Spleen (tissue), 11 donors: ENCODE measurements around the gene TMED7. TPM values are rescaled to one million over a fixed set of nuclear protein-coding genes. Genes with fewer than 3 reads are reported as not detected.

Experiments used
- DNase-seq: peaks from one replicate; pipeline ENCODE4 v3.0.0-alpha.2; 2020
- H3K27ac ChIP-seq, 8 donors: fragments of 200-600 bp; sonication (generic) in 7 of 8; 1 replicate in 4 of 8; 2 replicates in 4 of 8; pipeline versions ENCODE4 v1.5.0 to v1.8.0; 2016 to 2021; ENCODE audit warnings: inconsistent platforms in 4 of 8, mild to moderate bottlenecking in 4 of 8, moderate library complexity in 1 of 8
- H3K27me3 ChIP-seq, 7 donors: fragments of 200-600 bp; sonication (generic) in 6 of 7; replicated peaks in 1 of 7; 1 replicate in 4 of 7; 2 replicates in 3 of 7; pipeline versions ENCODE4 v1.5.0 to v1.8.0; 2016 to 2021; ENCODE audit warnings: inconsistent platforms in 3 of 7, mild to moderate bottlenecking in 1 of 7
- H3K36me3 ChIP-seq, 6 donors: fragments of 200-600 bp; sonication (generic) in 5 of 6; 1 replicate in 4 of 6; 2 replicates in 2 of 6; pipeline versions ENCODE4 v1.5.0 to v1.8.0; 2016 to 2021; ENCODE audit warnings: inconsistent platforms in 2 of 6
- H3K4me1 ChIP-seq, 6 donors: fragments of 200-600 bp; sonication (generic) in 5 of 6; 1 replicate in 3 of 6; 2 replicates in 3 of 6; pipeline versions ENCODE4 v1.5.0 to v1.8.0; 2016 to 2021; ENCODE audit warnings: inconsistent platforms in 3 of 6
- H3K4me3 ChIP-seq, 8 donors: fragments of 200-600 bp; sonication (generic) in 7 of 8; 1 replicate in 4 of 8; 2 replicates in 4 of 8; pipeline versions ENCODE4 v1.5.0 to v1.8.0; 2016 to 2021; ENCODE audit warnings: inconsistent platforms in 4 of 8, mild to moderate bottlenecking in 4 of 8, moderate library complexity in 2 of 8
- H3K9me3 ChIP-seq, 8 donors: fragments of 200-600 bp; sonication (generic) in 7 of 8; 1 replicate in 4 of 8; 2 replicates in 4 of 8; pipeline versions ENCODE4 v1.5.0 to v1.8.0; 2016 to 2021; ENCODE audit warnings: inconsistent platforms in 4 of 8
- CTCF ChIP-seq, 11 experiments: fragments of 200-600 bp in 7 of 11; fragments of 450-650 bp in 4 of 11; sonication (generic) in 4 of 11; IDR thresholded peaks in 8 of 11; conservative IDR thresholded peaks in 3 of 11; 1 replicate in 7 of 11; 2 replicates in 4 of 11; pipeline versions ENCODE4 v1.4.0 to v1.8.0; 2016 to 2021; ENCODE audit warnings: antibody characterized with exemption in 11 of 11, inconsistent platforms in 4 of 11, mild to moderate bottlenecking in 1 of 11
- POLR2A ChIP-seq, 3 donors: fragments of 450-650 bp; IDR thresholded peaks; one replicate each; pipeline ENCODE4 v1.5.1; 2017; ENCODE audit warnings: antibody characterized with exemption in 3 of 3, mild to moderate bottlenecking in 1 of 3
- POLR2AphosphoS5 ChIP-seq, 3 donors: sonication (generic); formaldehyde crosslinking; IDR thresholded peaks; one replicate each; pipeline ENCODE4 v1.5.1; 2017; ENCODE audit warnings: antibody characterized with exemption in 3 of 3
- WGBS, 5 donors: extraction: QIAGEN DNeasy Blood & Tissue Kit in 3 of 5; methylation state at CpG; one replicate each; pipeline versions ENCODE4 v1.1.5 to v1.1.7; 2013 to 2018; 5-methylcytosine and 5-hydroxymethylcytosine counted together
- intact Hi-C: fragments of 100-400 bp; cut with DNase I; formaldehyde crosslinking; loops from one replicate; pipeline ENCODE4 v1.15.0; 2023; ENCODE audit warnings: low total_unique reads
- polyA plus RNA-seq, 3 donors: library from polyadenylated mRNA; stranded (reverse); fragments of 200-250 nt; gene quantifications; one replicate each; pipeline ENCODE4 v1.2.1, GENCODE V29; 2013
- total RNA-seq, 7 donors: library from RNA; depleted of rRNA in 3 of 7; stranded (reverse); fragments of >200 nt in 3 of 7; fragmentation: NEBNext Ultra II Directional in 4 of 7; extraction: Animal tissue kit (Norgen Biotek cat#: 25700) in 4 of 7; gene quantifications; one replicate each; pipeline versions ENCODE4 v1.1.0 to v1.2.1, GENCODE V29; 2016 to 2021
- donor health status: healthy with polysubstance abuse.
- donor health status: DM: no; HTN: no; CAD: no; lungs with moderate emphysema.
- donor health status: DM: no; HTN: no; CAD: no.
- donor health status: Bipolar disorder and iron deficiency.
- donor health status: healthy.
- donor health status: DM: no; HTN: no; CAD: no.
- donor health status: DM: yes; HTN: yes; CAD: no.

TMED7 gene
- total and polyA plus RNA-seq, 10 donors, result 8.4 to 70.9 (median 64.6) TPM

GRCh38 chr5:115579747-115580173, 46.1 kb downstream of the TMED7 start:
- no peak for DNase-seq
- Histone ChIP-seq H3K27me3 (no peaks in the 10 kb centered on the region), H3K4me1 (peaks cover 0 to 17% (median 0%) of the 10 kb centered on the region in 6 donors), H3K4me3 (no peak overlapping the region), H3K27ac (no peak overlapping the region), H3K9me3 (no peaks in the 10 kb centered on the region), H3K36me3 (peaks cover 0 to 14% (median 0%) of the 10 kb centered on the region in 6 donors)
- WGBS, 5 donors, result 62 to 75% (median 67%) methylated on average over 6 of the region's 6 CpGs
- no peak for TF ChIP-seq CTCF (IDR thresholded peaks at IDR 0.05 in 8 of 11, conservative IDR thresholded peaks at IDR 0.05 in 3 of 11)
- TF ChIP-seq POLR2AphosphoS5 (IDR thresholded peaks at IDR 0.05), result no peak
- TF ChIP-seq POLR2A (IDR thresholded peaks at IDR 0.05), result no peak
- intact Hi-C loops, result no loop called here

- no peaks in the 10 kb centered on the region for H3K9me3 ChIP-seq
- peaks cover 0 to 14% (median 0%) of the 10 kb centered on the region in 6 donors for H3K36me3 ChIP-seq
- H3K4me3 ChIP-seq, result no peak overlapping the region
- WGBS, 5 donors, result 75 to 83% (median 79%) methylated on average over 3 of the region's 3 CpGs
- H3K4me1 ChIP-seq, result peaks cover 0 to 22% (median 0%) of the 10 kb centered on the region in 6 donors
- no peaks in the 10 kb centered on the region for H3K27me3 ChIP-seq
- intact Hi-C loops, result no loop called here
- DNase-seq, result no peak
- no peak overlapping the region for H3K27ac ChIP-seq
- TF ChIP-seq POLR2A (IDR thresholded peaks at IDR 0.05) (no peak), CTCF (IDR thresholded peaks at IDR 0.05 in 8 of 11, conservative IDR thresholded peaks at IDR 0.05 in 3 of 11) (no peak), POLR2AphosphoS5 (IDR thresholded peaks at IDR 0.05) (no peak)
These were observed 46.6 kb downstream of the TMED7 start for GRCh38 chr5:115579216-115579615.

GRCh38 chr5:115578657-115579056, 47.2 kb downstream of the TMED7 start:
- no peaks in the 10 kb centered on the region for H3K9me3 ChIP-seq
- WGBS, 5 donors, result 64 to 68% (median 67%) methylated on average over 3 of the region's 3 CpGs
- H3K4me3 ChIP-seq, result no peak overlapping the region
- intact Hi-C loops, result no loop called here
- peaks cover 0 to 23% (median 0%) of the 10 kb centered on the region in 6 donors for H3K4me1 ChIP-seq
- H3K36me3 ChIP-seq, result peaks cover 0 to 14% (median 0%) of the 10 kb centered on the region in 6 donors
- no peak for DNase-seq
- TF ChIP-seq CTCF (IDR thresholded peaks at IDR 0.05 in 8 of 11, conservative IDR thresholded peaks at IDR 0.05 in 3 of 11) (no peak), POLR2AphosphoS5 (IDR thresholded peaks at IDR 0.05) (no peak), POLR2A (IDR thresholded peaks at IDR 0.05) (no peak)
- no peaks in the 10 kb centered on the region for H3K27me3 ChIP-seq
- no peak overlapping the region for H3K27ac ChIP-seq

- intact Hi-C loops, result no loop called here
- 72 to 85% (median 79%) methylated on average over 6 of the region's 6 CpGs for WGBS, 5 donors
- TF ChIP-seq POLR2AphosphoS5 (IDR thresholded peaks at IDR 0.05) (no peak), POLR2A (IDR thresholded peaks at IDR 0.05) (no peak), CTCF (IDR thresholded peaks at IDR 0.05 in 8 of 11, conservative IDR thresholded peaks at IDR 0.05 in 3 of 11) (no peak)
- Histone ChIP-seq H3K4me3 (no peak overlapping the region), H3K4me1 (peaks cover 0 to 23% (median 0%) of the 10 kb centered on the region in 6 donors), H3K36me3 (peaks cover 0 to 14% (median 0%) of the 10 kb centered on the region in 6 donors), H3K27ac (no peak overlapping the region), H3K27me3 (no peaks in the 10 kb centered on the region), H3K9me3 (no peaks in the 10 kb centered on the region)
- no peak for DNase-seq
These were observed 48.1 kb downstream of the TMED7 start for GRCh38 chr5:115577741-115578140.
